ENCODE measurements around the gene PPP3CA.

GRCh38 chr4:101177154-101177553, 170.2 kb downstream of the PPP3CA start:
- TF ChIP-seq CTCF (conservative IDR thresholded peaks at IDR 0.05 in 1 of 2, IDR thresholded peaks at IDR 0.05 in 1 of 2; ENCODE audit: extremely low read depth in 1 of 2, insufficient read depth in 1 of 2, low read depth in 1 of 2, low read length in 2 of 2) (no peak), EZH2 (IDR thresholded peaks at IDR 0.05; ENCODE audit: borderline replicate concordance, low read length) (no peak)
